CD4-positive, alpha-beta T cell (primary cell): Measurements from ENCODE around the gene ADGRB3. TPM values are rescaled to one million over a fixed set of nuclear protein-coding genes. Genes with fewer than 3 reads are reported as not detected.

ENCODE experiments used
- ATAC-seq: fragments of 200-7000 bp; cut with Tn5 transposase; one replicate; pipeline ENCODE4 v1.10.0; 2022; ENCODE audit warnings: mild to moderate bottlenecking; ENCODE audit not compliant: poor library complexity
- CTCF ChIA-PET: fragments of 350-600 bp; sonication (Branson Sonifier 250); formaldehyde crosslinking; loops from one replicate; lab custom pipeline; 2021; ENCODE audit warnings: antibody characterized with exemption, inconsistent platforms; lab: Charles Lee
- POLR2A ChIA-PET: fragments of 350-600 bp; sonication (Branson Sonifier 250); formaldehyde crosslinking; loops from one replicate; lab custom pipeline; 2021; ENCODE audit warnings: antibody characterized with exemption, inconsistent platforms; lab: Charles Lee
- DNase-seq, 14 experiments: peaks; one replicate each; pipeline ENCODE4 v3.0.0-alpha.2; 2013 to 2020; ENCODE audit warnings: mixed read lengths in 2 of 14
- H3K27ac ChIP-seq, 2 donors: one replicate each; pipeline versions ENCODE4 v1.5.1 to v1.7.0; 2013; ENCODE audit warnings: low read length in 2 of 2, low read depth in 1 of 2, mild to moderate bottlenecking in 1 of 2
- H3K27me3 ChIP-seq, 2 experiments: 1 replicate in 1 of 2; 2 replicates in 1 of 2; pipeline versions ENCODE4 v1.6.1 to v1.7.0; 2013; ENCODE audit warnings: low read length in 2 of 2, control low read depth in 1 of 2, mild to moderate bottlenecking in 1 of 2, moderate library complexity in 1 of 2; ENCODE audit not compliant: insufficient read depth in 2 of 2, control insufficient read depth in 1 of 2
- H3K36me3 ChIP-seq: one replicate; pipeline ENCODE4 v1.6.1; 2013; ENCODE audit warnings: low read length, control low read depth; ENCODE audit not compliant: insufficient read depth
- H3K4me1 ChIP-seq: one replicate; pipeline ENCODE4 v1.6.1; 2013; ENCODE audit warnings: low read length, control low read depth; ENCODE audit not compliant: insufficient read depth
- H3K4me3 ChIP-seq: one replicate; pipeline ENCODE4 v1.5.1; 2013; ENCODE audit warnings: mild to moderate bottlenecking, low read length, moderate library complexity
- H3K9me3 ChIP-seq, 2 experiments: 1 replicate in 1 of 2; 2 replicates in 1 of 2; pipeline versions ENCODE4 v1.6.1 to v1.7.0; 2013; ENCODE audit warnings: low read length in 2 of 2, mild to moderate bottlenecking in 2 of 2, control low read depth in 1 of 2, moderate library complexity in 1 of 2; ENCODE audit not compliant: control insufficient read depth in 1 of 2, insufficient read depth in 1 of 2
- H3K27ac Mint-ChIP-seq: one replicate; pipeline ENCODE4 v1.8.0; 2020; ENCODE audit warnings: mixed read lengths
- H3K27me3 Mint-ChIP-seq: one replicate; pipeline ENCODE4 v1.8.0; 2021; ENCODE audit warnings: mixed read lengths
- H3K36me3 Mint-ChIP-seq: one replicate; pipeline ENCODE4 v1.8.0; 2021; ENCODE audit warnings: low read depth, mixed read lengths
- H3K4me1 Mint-ChIP-seq: one replicate; pipeline ENCODE4 v1.8.0; 2021; ENCODE audit warnings: low read depth, mixed read lengths
- H3K4me3 Mint-ChIP-seq: one replicate; pipeline ENCODE4 v1.8.0; 2020; ENCODE audit warnings: mild to moderate bottlenecking, mixed read lengths
- H3K9me3 Mint-ChIP-seq: one replicate; pipeline ENCODE4 v1.8.0; 2020; ENCODE audit warnings: mixed read lengths
- intact Hi-C, 2 experiments: fragments of 100-400 bp; cut with DNase I in 1 of 2; cut with micrococcal nuclease in 1 of 2; formaldehyde crosslinking; loops; one replicate each; pipeline versions ENCODE4 v1.15.1 to v1.9.0; 2023 to 2025; cut with DNase I, micrococcal nuclease
- total RNA-seq, 174 experiments: library from RNA in 2 of 174; stranded (reverse) in 2 of 174; gene quantifications; one replicate each; pipeline ENCODE4 v1.2.3 and lab custom pipeline; 2021 to 2026
- TF ChIP-seq, protein P1 (sequence below): fragments of 200-600 bp; IDR thresholded peaks from one replicate; pipeline ENCODE4 v1.8.0; 2022; ENCODE audit warnings: antibody characterized with exemption, mild to moderate bottlenecking

Gene ADGRB3
- total RNA-seq, 2 experiments from 2014 or later, result not detected

- no peaks in the 10 kb centered on the region for H3K27me3 ChIP-seq
- no peaks in the 10 kb centered on the region for H3K27me3 Mint-ChIP-seq
- no peak overlapping the region for H3K4me3 ChIP-seq
- CTCF ChIA-PET, result no interaction called here
- H3K4me1 Mint-ChIP-seq, result no peaks in the 10 kb centered on the region
- peaks cover 0 to 10% of the 10 kb centered on the region in 2 experiments for H3K9me3 ChIP-seq
- DNase-seq (no peak), ATAC-seq (no peak)
- TF ChIP-seq, protein P1, sequence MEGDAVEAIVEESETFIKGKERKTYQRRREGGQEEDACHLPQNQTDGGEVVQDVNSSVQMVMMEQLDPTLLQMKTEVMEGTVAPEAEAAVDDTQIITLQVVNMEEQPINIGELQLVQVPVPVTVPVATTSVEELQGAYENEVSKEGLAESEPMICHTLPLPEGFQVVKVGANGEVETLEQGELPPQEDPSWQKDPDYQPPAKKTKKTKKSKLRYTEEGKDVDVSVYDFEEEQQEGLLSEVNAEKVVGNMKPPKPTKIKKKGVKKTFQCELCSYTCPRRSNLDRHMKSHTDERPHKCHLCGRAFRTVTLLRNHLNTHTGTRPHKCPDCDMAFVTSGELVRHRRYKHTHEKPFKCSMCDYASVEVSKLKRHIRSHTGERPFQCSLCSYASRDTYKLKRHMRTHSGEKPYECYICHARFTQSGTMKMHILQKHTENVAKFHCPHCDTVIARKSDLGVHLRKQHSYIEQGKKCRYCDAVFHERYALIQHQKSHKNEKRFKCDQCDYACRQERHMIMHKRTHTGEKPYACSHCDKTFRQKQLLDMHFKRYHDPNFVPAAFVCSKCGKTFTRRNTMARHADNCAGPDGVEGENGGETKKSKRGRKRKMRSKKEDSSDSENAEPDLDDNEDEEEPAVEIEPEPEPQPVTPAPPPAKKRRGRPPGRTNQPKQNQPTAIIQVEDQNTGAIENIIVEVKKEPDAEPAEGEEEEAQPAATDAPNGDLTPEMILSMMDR, result no peak
- POLR2A ChIA-PET, result no interaction called here
- H3K27ac ChIP-seq, result no peak overlapping the region
- no peak overlapping the region for H3K27ac Mint-ChIP-seq
- intact Hi-C loops, result no loop called here
- no peaks in the 10 kb centered on the region for H3K4me1 ChIP-seq
- no peaks in the 10 kb centered on the region for H3K36me3 Mint-ChIP-seq
- no peaks in the 10 kb centered on the region for H3K36me3 ChIP-seq
- no peak overlapping the region for H3K4me3 Mint-ChIP-seq
- no peaks in the 10 kb centered on the region for H3K9me3 Mint-ChIP-seq
Observed at GRCh38 chr6:69180361-69181067, 545.4 kb downstream of the ADGRB3 start.

DNA sequence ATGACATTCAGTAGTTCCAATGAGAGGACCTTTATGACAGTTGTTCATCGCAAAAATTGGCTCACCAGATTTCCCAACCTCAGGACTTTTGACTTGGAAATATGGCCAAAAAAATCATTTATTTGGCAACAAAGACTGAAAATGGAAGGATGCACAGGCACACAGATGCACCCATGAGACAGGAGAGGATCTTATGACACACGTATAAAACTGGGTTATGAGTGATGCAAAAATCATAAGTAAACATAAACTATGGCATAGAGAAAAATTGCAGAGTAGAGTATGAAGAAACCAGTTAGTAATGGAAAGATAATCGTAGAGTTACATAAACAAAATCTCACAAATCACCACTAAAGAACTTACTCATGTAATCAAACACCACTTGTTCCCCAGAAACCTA lies 546.9 kb downstream of the ADGRB3 start:
- Mint-ChIP-seq H3K27ac (no peak overlapping the region), H3K4me1 (no peaks in the 10 kb centered on the region), H3K9me3 (no peaks in the 10 kb centered on the region), H3K27me3 (no peaks in the 10 kb centered on the region), H3K4me3 (no peak overlapping the region), H3K36me3 (no peaks in the 10 kb centered on the region)
- POLR2A ChIA-PET, result no interaction called here
- intact Hi-C loops, result no loop called here
- no peak overlapping the region for H3K4me3 ChIP-seq
- H3K27ac ChIP-seq, result no peak overlapping the region
- no peaks in the 10 kb centered on the region for H3K27me3 ChIP-seq
- H3K9me3 ChIP-seq, result peaks cover 0 to 10% of the 10 kb centered on the region in 2 experiments
- CTCF ChIA-PET, result no interaction called here
- no peaks in the 10 kb centered on the region for H3K4me1 ChIP-seq
- TF ChIP-seq, protein P1, result no peak
- DNase-seq (no peak), ATAC-seq (no peak)
- no peaks in the 10 kb centered on the region for H3K36me3 ChIP-seq

DNA sequence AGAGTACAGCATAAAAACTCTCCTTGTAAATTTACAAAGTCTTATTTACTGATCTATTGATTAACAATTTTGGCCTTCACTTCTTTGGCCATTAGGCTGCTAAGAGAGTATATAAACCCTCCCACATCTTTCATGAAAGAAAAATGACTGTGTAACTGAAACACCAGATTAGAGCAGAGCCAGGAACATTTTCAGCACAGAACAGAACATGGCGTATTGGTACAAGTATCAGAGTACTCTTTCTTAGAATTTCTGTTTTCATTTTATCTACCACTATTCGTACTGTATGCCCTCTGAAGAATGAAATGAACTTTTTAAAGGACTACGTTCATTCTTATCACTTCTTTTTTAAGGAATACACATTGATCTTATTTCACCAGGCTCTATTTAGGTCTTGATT lies 550.2 kb downstream of the ADGRB3 start:
- H3K9me3 ChIP-seq, result no peaks in the 10 kb centered on the region
- no peaks in the 10 kb centered on the region for H3K36me3 ChIP-seq
- no peak overlapping the region for H3K4me3 ChIP-seq
- Mint-ChIP-seq H3K27me3 (no peaks in the 10 kb centered on the region), H3K36me3 (no peaks in the 10 kb centered on the region), H3K4me3 (no peak overlapping the region), H3K9me3 (no peaks in the 10 kb centered on the region), H3K4me1 (no peaks in the 10 kb centered on the region), H3K27ac (no peak overlapping the region)
- no peak overlapping the region for H3K27ac ChIP-seq
- ATAC-seq (no peak), DNase-seq (no peak)
- intact Hi-C loops, result no loop called here
- H3K4me1 ChIP-seq, result no peaks in the 10 kb centered on the region
- ChIA-PET POLR2A (no interaction called here), CTCF (no interaction called here)
- no peaks in the 10 kb centered on the region for H3K27me3 ChIP-seq
- TF ChIP-seq, protein P1, result no peak
